GM12874 (cell line): ENCODE results near the gene FPGT.

ENCODE experiments used
- TF ChIP-seq, protein P1 (sequence below): IDR thresholded peaks from 2 replicates; pipeline ENCODE4 v1.5.1; 2011; ENCODE audit warnings: low read depth, mild to moderate bottlenecking, control low read depth, low read length, moderate library complexity; ENCODE audit not compliant: insufficient read depth

Gene FPGT

GRCh38 chr1:74197255-74197654 lies 787 bp upstream of the FPGT start:
- TF ChIP-seq, protein P1, sequence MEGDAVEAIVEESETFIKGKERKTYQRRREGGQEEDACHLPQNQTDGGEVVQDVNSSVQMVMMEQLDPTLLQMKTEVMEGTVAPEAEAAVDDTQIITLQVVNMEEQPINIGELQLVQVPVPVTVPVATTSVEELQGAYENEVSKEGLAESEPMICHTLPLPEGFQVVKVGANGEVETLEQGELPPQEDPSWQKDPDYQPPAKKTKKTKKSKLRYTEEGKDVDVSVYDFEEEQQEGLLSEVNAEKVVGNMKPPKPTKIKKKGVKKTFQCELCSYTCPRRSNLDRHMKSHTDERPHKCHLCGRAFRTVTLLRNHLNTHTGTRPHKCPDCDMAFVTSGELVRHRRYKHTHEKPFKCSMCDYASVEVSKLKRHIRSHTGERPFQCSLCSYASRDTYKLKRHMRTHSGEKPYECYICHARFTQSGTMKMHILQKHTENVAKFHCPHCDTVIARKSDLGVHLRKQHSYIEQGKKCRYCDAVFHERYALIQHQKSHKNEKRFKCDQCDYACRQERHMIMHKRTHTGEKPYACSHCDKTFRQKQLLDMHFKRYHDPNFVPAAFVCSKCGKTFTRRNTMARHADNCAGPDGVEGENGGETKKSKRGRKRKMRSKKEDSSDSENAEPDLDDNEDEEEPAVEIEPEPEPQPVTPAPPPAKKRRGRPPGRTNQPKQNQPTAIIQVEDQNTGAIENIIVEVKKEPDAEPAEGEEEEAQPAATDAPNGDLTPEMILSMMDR: no peak

GRCh38 chr1:74199504-74199903 lies 1.5 kb downstream of the FPGT start:
- TF ChIP-seq, protein P1: no peak

DNA sequence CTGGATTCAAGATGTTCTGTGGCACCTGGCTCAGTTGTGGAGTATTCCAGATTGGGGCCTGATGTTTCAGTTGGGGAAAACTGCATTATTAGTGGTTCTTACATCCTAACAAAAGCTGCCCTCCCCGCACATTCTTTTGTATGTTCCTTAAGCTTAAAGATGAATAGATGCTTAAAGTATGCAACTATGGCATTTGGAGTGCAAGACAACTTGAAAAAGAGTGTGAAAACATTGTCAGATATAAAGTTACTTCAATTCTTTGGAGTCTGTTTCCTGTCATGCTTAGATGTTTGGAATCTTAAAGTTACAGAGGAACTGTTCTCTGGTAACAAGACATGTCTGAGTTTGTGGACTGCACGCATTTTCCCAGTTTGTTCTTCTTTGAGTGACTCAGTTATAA lies 7.2 kb downstream of the FPGT start:
- TF ChIP-seq, protein P1: no peak

DNA sequence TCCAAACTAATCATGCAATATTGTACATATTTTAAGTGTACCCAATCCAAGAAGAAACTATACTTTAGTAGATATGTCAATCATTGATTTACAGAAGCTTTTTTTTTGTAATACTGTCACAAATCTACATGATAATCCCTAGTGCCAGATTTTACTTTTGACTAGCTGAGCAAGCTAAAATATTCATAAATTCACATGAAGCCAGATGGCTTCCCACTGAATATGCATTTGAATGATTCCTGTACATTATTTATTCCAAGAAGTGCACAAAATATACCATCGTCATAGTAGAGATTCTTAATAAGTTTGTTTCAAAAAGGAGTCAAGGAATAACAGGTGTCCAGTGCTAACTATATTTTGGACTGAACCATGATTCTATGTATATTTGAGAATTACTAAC lies 17.2 kb downstream of the FPGT start:
- TF ChIP-seq, protein P1: no peak

DNA sequence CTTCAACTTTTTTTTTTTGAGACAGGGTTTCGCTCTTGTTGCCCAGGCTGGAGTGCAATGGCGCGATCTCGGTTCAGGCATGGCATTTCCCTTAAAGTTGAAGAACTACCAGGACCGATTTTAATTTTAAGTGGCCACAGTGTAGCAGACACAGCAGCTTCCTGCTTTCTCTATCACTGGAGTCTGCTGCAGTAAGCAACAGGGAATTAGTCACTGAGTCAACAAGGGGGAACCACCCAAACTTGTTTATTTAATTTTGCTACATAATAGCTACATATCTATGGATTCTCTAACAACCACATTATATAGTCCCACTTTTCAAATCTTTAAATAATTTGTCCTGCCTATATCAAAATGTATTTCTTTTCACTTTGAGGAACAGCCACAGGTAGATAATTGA lies 24.7 kb downstream of the FPGT start:
- TF ChIP-seq, protein P1: no peak

DNA sequence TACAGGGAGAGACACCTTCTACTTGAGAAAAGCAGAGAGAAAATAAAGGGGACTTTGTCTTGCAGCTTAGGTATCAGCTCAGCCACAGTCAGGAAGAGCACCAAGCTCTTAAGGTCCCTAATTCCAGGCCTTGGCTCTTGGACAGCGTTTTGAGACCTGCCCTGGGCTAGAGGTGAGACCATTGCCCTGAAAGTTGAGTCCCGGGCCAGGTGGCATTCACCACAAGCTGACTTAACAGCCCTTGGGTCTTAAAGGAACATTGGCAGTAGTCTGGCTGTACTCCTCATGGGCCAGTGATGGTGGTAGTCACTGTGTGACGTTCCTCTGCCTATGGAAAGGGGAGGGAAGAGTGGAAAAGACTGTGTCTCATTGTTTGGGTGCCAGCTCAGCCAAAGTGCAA lies 25.4 kb downstream of the FPGT start:
- TF ChIP-seq, protein P1: no peak

DNA sequence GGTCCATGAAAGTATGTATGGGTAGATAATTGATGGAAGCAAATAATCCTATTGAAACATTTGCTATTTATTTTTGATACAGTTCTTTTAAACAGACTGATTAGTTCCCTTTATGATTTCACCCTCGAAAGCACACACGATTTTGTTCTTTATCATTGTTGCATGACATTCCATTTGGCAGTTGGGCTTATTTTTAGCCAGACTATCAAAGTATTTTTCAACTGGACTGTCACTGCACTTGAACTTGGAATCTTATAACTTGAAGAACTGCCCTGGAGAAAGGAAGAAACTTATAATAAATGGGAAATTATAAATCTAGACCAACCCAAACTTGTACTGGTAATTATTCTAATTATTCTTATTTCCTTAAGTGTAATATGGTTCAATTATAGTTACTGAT lies 37.1 kb downstream of the FPGT start, which contains the start of gene TNNI3K:
Gene TNNI3K (plus strand): TSS at position 235 of the 400 bp plus-strand sequence. CDS start 65 bp downstream, at position 300.
- TF ChIP-seq, protein P1: no peak
